Neutrophil (primary cell): Measurements from ENCODE around the gene RAB30.

ENCODE experiments used
- H3K27ac ChIP-seq: fragments of 200-600 bp; sonication (generic); 2 replicates; pipeline ENCODE4 v1.5.1; 2016; ENCODE audit warnings: mild to moderate bottlenecking, moderate library complexity
- H3K27me3 ChIP-seq: fragments of 200-600 bp; sonication (generic); 2 replicates; pipeline ENCODE4 v1.6.0; 2016; ENCODE audit warnings: mild to moderate bottlenecking
- H3K36me3 ChIP-seq: fragments of 200-600 bp; sonication (generic); 2 replicates; pipeline ENCODE4 v1.5.1; 2017
- H3K4me1 ChIP-seq, 2 experiments: fragments of 200-600 bp in 1 of 2; sonication (generic) in 1 of 2; 1 replicate in 1 of 2; 2 replicates in 1 of 2; pipeline versions ENCODE4 v1.5.1 to v1.6.1; 2013 to 2016; ENCODE audit warnings: low read depth in 1 of 2, low read length in 1 of 2, mild to moderate bottlenecking in 1 of 2, moderate library complexity in 1 of 2; ENCODE audit not compliant: control insufficient read depth in 1 of 2, insufficient read depth in 1 of 2
- H3K4me3 ChIP-seq, 2 experiments: fragments of 200-600 bp in 1 of 2; sonication (generic) in 1 of 2; 1 replicate in 1 of 2; 2 replicates in 1 of 2; pipeline ENCODE4 v1.5.1; 2013 to 2016; ENCODE audit warnings: low read depth in 1 of 2, low read length in 1 of 2, mild to moderate bottlenecking in 1 of 2, moderate library complexity in 1 of 2
- H3K9me3 ChIP-seq: fragments of 200-600 bp; sonication (generic); 2 replicates; pipeline ENCODE4 v1.5.1; 2016
- CTCF ChIP-seq: fragments of 200-600 bp; sonication (generic); IDR thresholded peaks from 2 replicates; pipeline ENCODE4 v1.5.1; 2016; ENCODE audit warnings: antibody characterized with exemption

The RAB30 gene

GRCh38 chr11:83071567-83072349 is at the start of gene RAB30:
Gene RAB30, minus strand, starts transcription at chr11:83071897. Its CDS starts 74,581 bp downstream, at chr11:82997316.
- Histone ChIP-seq H3K9me3 (no peaks in the 10 kb centered on the region), H3K27me3 (peaks cover 49% of the 10 kb centered on the region), H3K4me1 (peaks cover 26 to 27% of the 10 kb centered on the region in 2 experiments), H3K36me3 (peaks cover 5% of the 10 kb centered on the region), H3K27ac (peak within 1 kb of the TSS; percentile 78), H3K4me3 (peak within 1 kb of the TSS; percentile 76 to 83)
- no peak for TF ChIP-seq CTCF

GRCh38 chr11:83120327-83120726 is 48.6 kb upstream of the RAB30 start:
- TF ChIP-seq CTCF = no peak
- Histone ChIP-seq H3K27ac (no peak overlapping the region), H3K9me3 (no peaks in the 10 kb centered on the region), H3K36me3 (no peaks in the 10 kb centered on the region), H3K4me3 (no peak overlapping the region), H3K27me3 (no peaks in the 10 kb centered on the region), H3K4me1 (peaks cover 0 to 18% of the 10 kb centered on the region in 2 experiments)

GRCh38 chr11:83119216-83119615 is 47.5 kb upstream of the RAB30 start:
- no peak for TF ChIP-seq CTCF
- Histone ChIP-seq H3K4me3 (no peak overlapping the region), H3K9me3 (no peaks in the 10 kb centered on the region), H3K27ac (no peak overlapping the region), H3K36me3 (no peaks in the 10 kb centered on the region), H3K27me3 (no peaks in the 10 kb centered on the region), H3K4me1 (peaks cover 0 to 18% of the 10 kb centered on the region in 2 experiments)

GRCh38 chr11:83118814-83119213 is 47.1 kb upstream of the RAB30 start:
- no peak overlapping the region for H3K4me3 ChIP-seq
- no peaks in the 10 kb centered on the region for H3K36me3 ChIP-seq
- no peaks in the 10 kb centered on the region for H3K27me3 ChIP-seq
- no peak for TF ChIP-seq CTCF
- peaks cover 0 to 18% of the 10 kb centered on the region in 2 experiments for H3K4me1 ChIP-seq
- H3K9me3 ChIP-seq = no peaks in the 10 kb centered on the region
- H3K27ac ChIP-seq = no peak overlapping the region

- TF ChIP-seq CTCF = no peak
- Histone ChIP-seq H3K27me3 (peaks cover 8% of the 10 kb centered on the region), H3K36me3 (no peaks in the 10 kb centered on the region), H3K4me3 (peak overlapping the region in 1 of 2 experiments; percentile 61), H3K4me1 (peaks cover 0 to 14% of the 10 kb centered on the region in 2 experiments), H3K9me3 (no peaks in the 10 kb centered on the region), H3K27ac (no peak overlapping the region)
Observed at GRCh38 chr11:83116015-83116641, 44.4 kb upstream of the RAB30 start.
